K562 (cell line): ENCODE measurements around the gene BIRC6. TPM values are rescaled to one million over a fixed set of nuclear protein-coding genes. Genes with fewer than 3 reads are reported as not detected.

Experiments
- ATAC-seq: fragments of 200-7000 bp; cut with Tn5 transposase; 3 replicates; pipeline ENCODE4 v1.9.1; 2020; ENCODE audit warnings: moderate library complexity
- BruUV-seq: library from RNA; stranded (reverse); fragments of 400-500 nt; replicated peaks from 2 replicates; lab custom pipeline; 2021; lab: Mats Ljungman, UMichigan
- CTCF ChIA-PET: fragments of 300-600 bp; formaldehyde crosslinking; extraction: SDS; loops from one replicate; lab custom pipeline; 2021; ENCODE audit warnings: low intra/inter-chr PET ratio; lab: Yijun Ruan, JAX
- POLR2A ChIA-PET: fragments of 300-600, 350-650 bp; sonication (Branson Sonifier 250); formaldehyde crosslinking; extraction: SDS; loops from one replicate; lab custom pipeline; 2021; ENCODE audit warnings: antibody characterized with exemption, inconsistent platforms; lab: Yijun Ruan, JAX
- DNase-seq, 4 experiments: peaks; one replicate each; pipeline versions ENCODE4 v3.0.0 to v3.0.0-alpha.2; 2011 to 2018; ENCODE audit warnings: low spot score in 3 of 4, mixed read lengths in 3 of 4; ENCODE audit errors: extremely low read depth in 1 of 4
- FAIRE-seq: peaks from 2 replicates; lab custom pipeline; 2011; peaks lifted over from hg19 to GRCh38; lab: Jason Lieb, UNC
- H2AFZ ChIP-seq: 2 replicates; pipeline ENCODE4 v1.6.0; 2011; ENCODE audit warnings: low read depth, low read length, control low read depth, inconsistent platforms
- H3K27ac ChIP-seq: fragments of 200-600 bp; 3 replicates; pipeline ENCODE4 v1.8.0; 2011; ENCODE audit warnings: low read depth, mild to moderate bottlenecking, control low read depth, inconsistent platforms, low read length, moderate library complexity, mixed read lengths; ENCODE audit errors: extremely low read depth
- H3K27me3 ChIP-seq, 2 experiments: fragments of 300-600 bp in 1 of 2; 2 replicates in 1 of 2; 3 replicates in 1 of 2; pipeline versions ENCODE4 v1.6.0 to v1.8.0; 2011; ENCODE audit warnings: inconsistent platforms in 2 of 2, low read length in 2 of 2, mild to moderate bottlenecking in 1 of 2, mixed read lengths in 1 of 2, moderate library complexity in 1 of 2; ENCODE audit not compliant: control insufficient read depth in 2 of 2, insufficient read depth in 2 of 2
- H3K36me3 ChIP-seq: fragments of 300-600 bp; 3 replicates; pipeline ENCODE4 v1.8.0; 2011; ENCODE audit warnings: mild to moderate bottlenecking, low read length, inconsistent platforms; ENCODE audit not compliant: control insufficient read depth, insufficient read depth
- H3K4me1 ChIP-seq, 2 experiments: fragments of 200-600 bp in 1 of 2; replicated peaks in 1 of 2; 2 replicates in 1 of 2; 3 replicates in 1 of 2; pipeline versions ENCODE4 v1.5.1 to v1.8.0; 2011; ENCODE audit warnings: inconsistent platforms in 2 of 2, low read length in 2 of 2, mild to moderate bottlenecking in 1 of 2, mixed read lengths in 1 of 2, moderate library complexity in 1 of 2; ENCODE audit not compliant: control insufficient read depth in 2 of 2, insufficient read depth in 2 of 2
- H3K4me2 ChIP-seq: 2 replicates; pipeline ENCODE4 v1.6.1; 2011; ENCODE audit warnings: low read length, control low read depth, inconsistent platforms, mixed read lengths; ENCODE audit not compliant: insufficient read depth
- H3K4me3 ChIP-seq: fragments of 200-600 bp; sonication (generic), shearing (Covaris generic); 2 replicates; pipeline ENCODE4 v1.5.1; 2016; ENCODE audit warnings: control low read depth, inconsistent platforms
- H3K79me2 ChIP-seq: fragments of 200-600 bp; 3 replicates; pipeline ENCODE4 v1.8.0; 2011; ENCODE audit warnings: low read length, inconsistent platforms; ENCODE audit not compliant: control insufficient read depth, insufficient read depth
- H3K9ac ChIP-seq, 2 experiments: 2 replicates each; pipeline versions ENCODE4 v1.6.0 to v1.6.1; 2011; ENCODE audit warnings: low read depth in 2 of 2, low read length in 2 of 2, control low read depth in 1 of 2, inconsistent platforms in 1 of 2, mild to moderate bottlenecking in 1 of 2, mixed read lengths in 1 of 2; ENCODE audit not compliant: insufficient read depth in 1 of 2
- H3K9me1 ChIP-seq: one replicate; pipeline ENCODE4 v1.6.0; 2011; ENCODE audit warnings: inconsistent platforms, mild to moderate bottlenecking, low read length, moderate library complexity; ENCODE audit not compliant: control insufficient read depth, insufficient read depth
- H3K9me3 ChIP-seq: replicated peaks from 2 replicates; pipeline ENCODE4 v1.5.1; 2011; ENCODE audit warnings: low read depth, low read length, inconsistent platforms; ENCODE audit not compliant: control insufficient read depth, insufficient read depth
- H4K20me1 ChIP-seq: replicated peaks from 2 replicates; pipeline ENCODE4 v1.6.1; 2011; ENCODE audit warnings: low read length, inconsistent platforms, mixed read lengths; ENCODE audit not compliant: control insufficient read depth, insufficient read depth
- ETS2 ChIP-seq: IDR thresholded peaks from 2 replicates; pipeline ENCODE4 v1.6.1; 2016; ENCODE audit warnings: borderline replicate concordance, missing genetic modification characterization, mild to moderate bottlenecking, moderate library complexity, missing compliant biosample characterization; ENCODE audit not compliant: poor library complexity, severe bottlenecking
- NR2C2 ChIP-seq, 2 experiments: fragments of 200-800 bp in 1 of 2; sonication (Bioruptor generic) in 1 of 2; sonication (generic) in 1 of 2; formaldehyde crosslinking in 1 of 2; IDR thresholded peaks; 2 replicates each; pipeline versions ENCODE4 v1.6.1 to v1.8.0; 2016 to 2022; ENCODE audit warnings: mild to moderate bottlenecking in 1 of 2, missing compliant biosample characterization in 1 of 2, missing genetic modification characterization in 1 of 2, missing genetic modification reagents in 1 of 2
- RERE ChIP-seq: sonication (generic); formaldehyde crosslinking; IDR thresholded peaks from 2 replicates; pipeline ENCODE4 v1.8.0; 2023; ENCODE audit warnings: missing genetic modification reagents, mild to moderate bottlenecking, borderline replicate concordance
- SMARCA4 ChIP-seq: fragments of 450-650 bp; IDR thresholded peaks from 2 replicates; pipeline ENCODE4 v1.6.1; 2016
- TCF3 ChIP-seq: sonication (generic); formaldehyde crosslinking; IDR thresholded peaks from 2 replicates; pipeline ENCODE4 v1.4.0; 2020; ENCODE audit warnings: mild to moderate bottlenecking, missing genetic modification reagents
- WGBS: fragments of 100-300 bp; shearing (Covaris generic); methylation state at CpG from one replicate; pipeline ENCODE4 v1.1.6; 2016; ENCODE audit warnings: low coverage, mixed read lengths; ENCODE audit not compliant: insufficient coverage; ENCODE audit errors: missing lambda C conversion rate; 5-methylcytosine and 5-hydroxymethylcytosine counted together
- in situ Hi-C: fragments of 300-500 bp; cut with MboI; formaldehyde crosslinking; loops from 4 replicates; pipeline ENCODE4 v1.15.0; 2018; ENCODE audit warnings: inconsistent platforms, mixed read lengths
- intact Hi-C: fragments of 100-400 bp; cut with micrococcal nuclease; formaldehyde crosslinking; loops from 2 replicates; pipeline ENCODE4 v1.14.2; 2022
- polyA plus RNA-seq, 8 experiments: library from polyadenylated mRNA; depleted of rRNA in 4 of 8; stranded (reverse) in 5 of 8; unstranded in 3 of 8; fragments of >200 nt; fragmentation: Nextera tagmentation in 2 of 8; fragmentation: Illumina TruSeq in 1 of 8; extraction: Ambion mirVana in 2 of 8; extraction: Trizol in 1 of 8; gene quantifications; 2 replicates each; pipeline versions ENCODE4 v1.2.1 to v1.2.3, GENCODE V29; 2011 to 2014; ENCODE audit warnings: inconsistent platforms in 1 of 8, missing spikeins in 1 of 8
- total RNA-seq, 7 experiments: library from RNA; depleted of rRNA in 6 of 7; stranded (reverse); fragments of >200 nt in 6 of 7; fragmentation: Illumina TruSeq in 2 of 7; extraction: Trizol in 2 of 7; gene quantifications; 2 replicates each; pipeline versions ENCODE4 v1.2.1 to v1.2.3, GENCODE V29; 2011 to 2021; ENCODE audit warnings: low replicate concordance in 1 of 7
- TF ChIP-seq, protein P1 (sequence below): sonication (generic); formaldehyde crosslinking; IDR thresholded peaks from 2 replicates; pipeline ENCODE4 v1.8.0; 2022; ENCODE audit warnings: missing genetic modification reagents, mild to moderate bottlenecking, borderline replicate concordance

Gene BIRC6
- total and polyA plus RNA-seq, 9 of the 15 experiments (the other 6 are each of a cell fraction or from before 2014, with no cell fraction given), result 18.8 to 110 (median 49.8) TPM

- ChIA-PET CTCF (no interaction called here), POLR2A (no interaction called here)
- intact Hi-C loops, result no loop called here
- TF ChIP-seq SMARCA4, result no peak
- TF ChIP-seq, protein P1, sequence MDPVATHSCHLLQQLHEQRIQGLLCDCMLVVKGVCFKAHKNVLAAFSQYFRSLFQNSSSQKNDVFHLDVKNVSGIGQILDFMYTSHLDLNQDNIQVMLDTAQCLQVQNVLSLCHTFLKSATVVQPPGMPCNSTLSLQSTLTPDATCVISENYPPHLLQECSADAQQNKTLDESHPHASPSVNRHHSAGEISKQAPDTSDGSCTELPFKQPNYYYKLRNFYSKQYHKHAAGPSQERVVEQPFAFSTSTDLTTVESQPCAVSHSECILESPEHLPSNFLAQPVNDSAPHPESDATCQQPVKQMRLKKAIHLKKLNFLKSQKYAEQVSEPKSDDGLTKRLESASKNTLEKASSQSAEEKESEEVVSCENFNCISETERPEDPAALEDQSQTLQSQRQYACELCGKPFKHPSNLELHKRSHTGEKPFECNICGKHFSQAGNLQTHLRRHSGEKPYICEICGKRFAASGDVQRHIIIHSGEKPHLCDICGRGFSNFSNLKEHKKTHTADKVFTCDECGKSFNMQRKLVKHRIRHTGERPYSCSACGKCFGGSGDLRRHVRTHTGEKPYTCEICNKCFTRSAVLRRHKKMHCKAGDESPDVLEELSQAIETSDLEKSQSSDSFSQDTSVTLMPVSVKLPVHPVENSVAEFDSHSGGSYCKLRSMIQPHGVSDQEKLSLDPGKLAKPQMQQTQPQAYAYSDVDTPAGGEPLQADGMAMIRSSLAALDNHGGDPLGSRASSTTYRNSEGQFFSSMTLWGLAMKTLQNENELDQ, result no peak
- no peak for TF ChIP-seq RERE (CRISPR knock-in tag)
- TF ChIP-seq ETS2, result no peak
- TF ChIP-seq NR2C2 (CRISPR knock-in tag; IDR thresholded peaks at IDR 0.05), result no peak
- TF ChIP-seq NR2C2 (tag; IDR thresholded peaks at IDR 0.05), result no peak
- TF ChIP-seq TCF3 (CRISPR knock-in tag), result no peak
- FAIRE-seq (no peak), ATAC-seq (peak; percentile 36), DNase-seq (no peak)
- Histone ChIP-seq H2AFZ (no peak overlapping the region), H3K9me1 (no peaks in the 10 kb centered on the region), H3K79me2 (peaks cover 93% of the 10 kb centered on the region), H3K4me3 (no peak overlapping the region), H4K20me1 (peaks cover 16% of the 10 kb centered on the region), H3K27ac (no peak overlapping the region), H3K27me3 (no peaks in the 10 kb centered on the region), H3K9me3 (no peaks in the 10 kb centered on the region), H3K9ac (no peak overlapping the region), H3K4me2 (no peak overlapping the region), H3K36me3 (peaks cover 20% of the 10 kb centered on the region), H3K4me1 (peaks cover 3 to 5% of the 10 kb centered on the region in 2 experiments; a peak in 3 of 5 replicates)
- no TSS peak for BruUV-seq
- in situ Hi-C loops, result no loop called here
- 82% methylated on average over 2 of the region's 2 CpGs for WGBS
These were observed 68.9 kb downstream of the BIRC6 start for GRCh38 chr2:32425719-32426141.
